Lung (tissue), 12 donors: Measurements from ENCODE around the gene CAMSAP2. TPM values are rescaled to one million over a fixed set of nuclear protein-coding genes. Genes with fewer than 3 reads are reported as not detected.

Experiments
- ATAC-seq: fragments of 200-7000 bp; cut with Tn5 transposase; one replicate; pipeline ENCODE4 v1.9.1; 2020; ENCODE audit warnings: moderate number of reproducible peaks; ENCODE audit not compliant: insufficient read depth, low FRiP score
- DNase-seq, 3 donors: peaks; one replicate each; pipeline ENCODE4 v3.0.0-alpha.2; 2013 to 2017
- H3K27ac ChIP-seq, 2 donors: one replicate each; pipeline ENCODE4 v1.5.1; 2013; ENCODE audit warnings: mild to moderate bottlenecking in 2 of 2, moderate library complexity in 2 of 2, control low read depth in 1 of 2, inconsistent platforms in 1 of 2, low read depth in 1 of 2, low read length in 1 of 2
- H3K27me3 ChIP-seq, 3 donors: one replicate each; pipeline ENCODE4 v1.5.1; 2013; ENCODE audit warnings: low read length in 2 of 3; ENCODE audit not compliant: control insufficient read depth in 3 of 3, insufficient read depth in 3 of 3
- H3K36me3 ChIP-seq, 4 donors: one replicate each; pipeline ENCODE4 v1.5.1; 2013; ENCODE audit warnings: low read length in 4 of 4, mild to moderate bottlenecking in 1 of 4, moderate library complexity in 1 of 4; ENCODE audit not compliant: control insufficient read depth in 4 of 4, insufficient read depth in 4 of 4
- H3K4me1 ChIP-seq, 5 donors: one replicate each; pipeline ENCODE4 v1.5.1; 2013; ENCODE audit warnings: low read length in 5 of 5, mild to moderate bottlenecking in 2 of 5, moderate library complexity in 1 of 5; ENCODE audit not compliant: control insufficient read depth in 5 of 5, insufficient read depth in 5 of 5
- H3K4me3 ChIP-seq: one replicate; pipeline ENCODE4 v1.5.1; 2013; ENCODE audit warnings: mild to moderate bottlenecking, control low read depth, moderate library complexity
- H3K9ac ChIP-seq, 2 donors: one replicate each; pipeline ENCODE4 v1.5.1; 2013; ENCODE audit warnings: low read length in 2 of 2, control low read depth in 1 of 2; ENCODE audit not compliant: insufficient read depth in 1 of 2
- H3K9me3 ChIP-seq, 4 donors: one replicate each; pipeline ENCODE4 v1.5.1; 2013; ENCODE audit warnings: low read length in 3 of 4, mild to moderate bottlenecking in 1 of 4, moderate library complexity in 1 of 4; ENCODE audit not compliant: control insufficient read depth in 4 of 4, insufficient read depth in 3 of 4
- WGBS, 2 donors: extraction: QIAGEN DNeasy Blood & Tissue Kit; methylation state at CpG; one replicate each; pipeline ENCODE4 v1.1.7; 2013; 5-methylcytosine and 5-hydroxymethylcytosine counted together
- polyA plus RNA-seq, 2 donors: library from polyadenylated mRNA; stranded (reverse); fragments of 200-250 nt; gene quantifications; one replicate each; pipeline ENCODE4 v1.2.1, GENCODE V29; 2013
- total RNA-seq, 2 donors: library from RNA; depleted of rRNA in 1 of 2; stranded (reverse); fragments of >200 nt in 1 of 2; gene quantifications; one replicate each; pipeline ENCODE4 v1.2.1, GENCODE V29; 2014 to 2021
- TF ChIP-seq, protein P1 (sequence below): IDR thresholded peaks from 2 replicates; pipeline ENCODE4 v1.5.1; 2012; ENCODE audit warnings: mild to moderate bottlenecking; ENCODE audit errors: control extremely low read depth, extremely low read depth
- donor health status: control.
- donor health status: control.
- donor health status: Bipolar disorder and iron deficiency.
- donor health status: healthy.
- donor health status: DM: yes; HTN: yes; CAD: no.

Gene CAMSAP2
- total and polyA plus RNA-seq, 4 donors: 8.0 to 51.8 (median 16.6) TPM

DNA sequence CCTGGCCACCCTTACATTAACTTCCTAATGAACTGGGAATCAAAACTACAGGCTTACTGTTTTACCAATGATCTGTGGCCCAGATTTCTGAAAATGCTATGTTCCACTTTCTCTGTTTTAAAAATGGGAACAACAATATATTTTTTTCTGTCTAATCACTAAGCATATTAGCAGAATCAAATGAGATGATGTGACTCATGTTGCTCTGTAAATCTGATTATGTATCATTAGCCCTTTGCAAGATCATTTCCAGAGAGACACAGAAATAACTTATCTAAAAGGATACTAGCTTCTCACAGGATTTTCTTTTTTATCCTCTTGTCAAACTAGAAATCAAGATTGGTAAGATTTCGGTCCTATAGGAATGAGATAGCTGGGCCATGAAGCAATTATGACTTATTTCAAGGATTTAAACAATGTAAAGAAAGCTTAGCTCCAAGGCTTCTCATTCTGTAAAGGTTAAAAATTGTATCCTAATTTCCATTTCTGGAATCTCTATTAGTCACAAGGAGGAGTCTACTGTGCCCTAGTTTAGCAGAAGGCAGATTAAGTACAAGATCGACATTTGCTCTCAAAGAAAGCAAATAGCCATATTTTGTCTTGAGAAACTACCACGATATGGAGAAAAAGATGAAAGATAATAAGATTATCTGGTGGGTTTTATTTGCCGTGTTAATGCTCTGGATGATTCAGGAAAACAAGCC lies 32.4 kb upstream of the CAMSAP2 start:
- Histone ChIP-seq H3K9me3 (no peaks in the 10 kb centered on the region), H3K27me3 (no peaks in the 10 kb centered on the region), H3K4me1 (no peaks in the 10 kb centered on the region), H3K27ac (no peak overlapping the region), H3K36me3 (no peaks in the 10 kb centered on the region), H3K9ac (no peak overlapping the region), H3K4me3 (no peak overlapping the region)
- ATAC-seq (no peak), DNase-seq (no peak)
- TF ChIP-seq, protein P1, sequence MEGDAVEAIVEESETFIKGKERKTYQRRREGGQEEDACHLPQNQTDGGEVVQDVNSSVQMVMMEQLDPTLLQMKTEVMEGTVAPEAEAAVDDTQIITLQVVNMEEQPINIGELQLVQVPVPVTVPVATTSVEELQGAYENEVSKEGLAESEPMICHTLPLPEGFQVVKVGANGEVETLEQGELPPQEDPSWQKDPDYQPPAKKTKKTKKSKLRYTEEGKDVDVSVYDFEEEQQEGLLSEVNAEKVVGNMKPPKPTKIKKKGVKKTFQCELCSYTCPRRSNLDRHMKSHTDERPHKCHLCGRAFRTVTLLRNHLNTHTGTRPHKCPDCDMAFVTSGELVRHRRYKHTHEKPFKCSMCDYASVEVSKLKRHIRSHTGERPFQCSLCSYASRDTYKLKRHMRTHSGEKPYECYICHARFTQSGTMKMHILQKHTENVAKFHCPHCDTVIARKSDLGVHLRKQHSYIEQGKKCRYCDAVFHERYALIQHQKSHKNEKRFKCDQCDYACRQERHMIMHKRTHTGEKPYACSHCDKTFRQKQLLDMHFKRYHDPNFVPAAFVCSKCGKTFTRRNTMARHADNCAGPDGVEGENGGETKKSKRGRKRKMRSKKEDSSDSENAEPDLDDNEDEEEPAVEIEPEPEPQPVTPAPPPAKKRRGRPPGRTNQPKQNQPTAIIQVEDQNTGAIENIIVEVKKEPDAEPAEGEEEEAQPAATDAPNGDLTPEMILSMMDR: no peak
- WGBS, 2 donors: 81 to 84% methylated on average over 4 of the region's 4 CpGs

- Histone ChIP-seq H3K36me3 (no peaks in the 10 kb centered on the region), H3K4me1 (no peaks in the 10 kb centered on the region), H3K4me3 (no peak overlapping the region), H3K27ac (no peak overlapping the region), H3K9me3 (no peaks in the 10 kb centered on the region), H3K9ac (no peak overlapping the region), H3K27me3 (no peaks in the 10 kb centered on the region)
- ATAC-seq (no peak), DNase-seq (no peak)
- TF ChIP-seq, protein P1: no peak
- WGBS, 2 donors: 81 to 92% methylated on average over 5 of the region's 5 CpGs
Measured at GRCh38 chr1:200707116-200707515, 31.6 kb upstream of the CAMSAP2 start.

DNA sequence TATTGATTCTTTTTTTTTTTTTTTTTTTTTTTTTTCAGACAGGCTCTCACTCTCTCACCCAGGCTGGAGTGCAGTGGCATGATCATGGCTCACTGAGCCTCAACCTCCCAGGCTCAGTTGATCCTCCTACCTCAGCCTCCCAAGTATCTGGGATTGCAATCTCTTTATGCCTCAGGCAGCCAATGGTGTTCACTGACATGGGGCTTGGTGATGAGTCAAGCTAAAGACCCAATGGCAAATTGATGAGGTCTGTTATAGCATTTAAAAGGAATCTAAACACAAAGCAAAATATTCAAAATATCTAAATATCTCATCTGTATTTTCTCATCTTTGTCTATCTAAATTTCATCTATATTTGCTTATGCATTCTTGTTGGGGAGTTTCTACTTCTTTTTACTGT lies 30.5 kb upstream of the CAMSAP2 start:
- Histone ChIP-seq H3K27me3 (no peaks in the 10 kb centered on the region), H3K27ac (no peak overlapping the region), H3K4me1 (no peaks in the 10 kb centered on the region), H3K9ac (no peak overlapping the region), H3K36me3 (no peaks in the 10 kb centered on the region), H3K9me3 (no peaks in the 10 kb centered on the region), H3K4me3 (no peak overlapping the region)
- no peak for DNase-seq
- ATAC-seq: no peak
- TF ChIP-seq, protein P1: no peak

DNA sequence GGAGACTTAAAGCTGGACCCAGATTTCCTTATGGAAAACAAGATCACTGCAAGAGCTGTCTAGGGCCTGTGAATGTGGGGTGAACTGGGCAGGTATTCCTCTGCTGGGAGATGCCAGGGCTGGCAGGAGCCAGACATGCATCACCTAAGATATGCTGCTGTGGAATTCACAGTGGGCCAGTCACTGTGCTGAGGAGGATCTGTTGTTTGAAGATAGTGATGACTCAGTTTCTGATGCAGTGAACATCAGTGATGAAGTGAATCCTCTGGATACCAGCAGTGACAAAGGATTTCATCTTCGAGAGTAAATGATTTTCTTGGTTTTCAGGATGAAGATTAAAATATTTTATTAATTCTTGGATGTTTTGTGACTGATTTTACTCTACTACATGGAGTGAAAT lies 29.9 kb upstream of the CAMSAP2 start:
- no peak overlapping the region for H3K27ac ChIP-seq
- no peak overlapping the region for H3K9ac ChIP-seq
- H3K36me3 ChIP-seq: no peaks in the 10 kb centered on the region
- ATAC-seq (no peak), DNase-seq (no peak)
- 90 to 94% methylated on average over 1 of the region's 1 CpG for WGBS, 2 donors
- no peaks in the 10 kb centered on the region for H3K9me3 ChIP-seq
- H3K27me3 ChIP-seq: no peaks in the 10 kb centered on the region
- no peak overlapping the region for H3K4me3 ChIP-seq
- no peaks in the 10 kb centered on the region for H3K4me1 ChIP-seq
- TF ChIP-seq, protein P1: no peak
